ENCODE results near the gene BAZ1A.
"Not testable (repeated sequence)": the region's sequence is repeated elsewhere in the genome, so short reads cannot be mapped to it uniquely, and the experiment has no call there.

The BAZ1A gene

DNA sequence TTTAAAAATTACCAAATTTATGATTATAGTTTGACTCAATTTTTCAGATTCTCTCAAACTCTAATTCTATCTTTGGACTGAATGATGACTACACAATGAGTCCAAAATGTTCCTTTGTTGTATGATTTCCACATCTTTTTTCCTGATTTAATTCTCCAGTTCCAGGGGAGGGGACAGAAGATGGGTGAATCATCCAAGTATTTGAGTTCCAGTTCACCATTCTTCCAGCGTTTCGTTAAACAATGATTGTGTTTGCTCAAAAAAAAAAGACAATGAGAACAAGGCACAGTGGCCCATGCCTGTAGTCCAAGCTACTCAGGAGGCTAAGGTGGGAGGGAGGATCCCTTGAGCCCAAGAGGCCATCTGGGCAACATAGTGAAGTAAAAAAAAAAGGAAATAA, 23.8 kb downstream of the BAZ1A start:
- no peak for DNase-seq

DNA sequence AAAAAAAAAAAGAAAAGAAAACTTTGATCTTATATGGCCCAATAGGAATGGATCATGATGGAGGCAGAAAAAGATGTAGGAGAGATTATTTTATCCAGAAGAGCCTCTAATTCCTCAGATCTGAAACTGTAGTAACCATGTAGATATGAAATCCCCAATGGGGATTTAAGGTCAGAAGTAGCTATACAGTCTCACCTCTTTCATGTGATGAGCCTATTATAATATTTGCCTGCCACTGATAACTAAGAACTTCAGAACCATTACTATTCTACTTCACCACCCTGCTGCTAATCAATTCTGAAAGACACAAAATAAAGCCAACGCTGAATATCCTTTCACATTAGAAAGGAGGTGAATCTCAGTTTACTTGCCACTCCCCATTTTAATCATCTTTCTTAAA, 29.3 kb downstream of the BAZ1A start:
- no peak for DNase-seq

DNA sequence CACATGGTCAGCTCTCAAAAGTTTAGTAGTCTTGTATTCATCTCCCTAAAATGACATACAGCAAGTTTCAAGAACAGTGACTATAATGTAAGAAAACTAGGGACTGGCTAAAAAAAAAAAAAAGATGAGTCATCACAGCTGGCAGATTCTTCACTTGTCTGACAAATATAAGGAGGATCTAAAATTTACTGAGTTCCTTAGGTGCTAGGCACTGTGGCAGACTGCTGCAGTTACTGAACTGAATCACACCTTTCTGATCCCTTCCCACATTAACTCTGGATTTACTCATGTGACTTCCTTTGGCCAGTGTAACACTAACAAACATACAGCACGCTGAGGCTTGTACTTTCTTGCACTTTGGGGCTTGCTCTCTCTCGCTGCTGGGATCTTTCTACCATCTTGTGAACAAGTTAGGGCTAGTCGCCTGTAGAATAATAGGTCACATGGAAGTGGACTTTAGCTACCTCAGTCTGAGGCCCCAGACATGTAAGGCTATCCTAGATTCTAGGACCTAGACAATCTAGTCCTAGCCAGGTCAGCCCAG, 32.1 kb downstream of the BAZ1A start:
- DNase-seq, result no peak

DNA sequence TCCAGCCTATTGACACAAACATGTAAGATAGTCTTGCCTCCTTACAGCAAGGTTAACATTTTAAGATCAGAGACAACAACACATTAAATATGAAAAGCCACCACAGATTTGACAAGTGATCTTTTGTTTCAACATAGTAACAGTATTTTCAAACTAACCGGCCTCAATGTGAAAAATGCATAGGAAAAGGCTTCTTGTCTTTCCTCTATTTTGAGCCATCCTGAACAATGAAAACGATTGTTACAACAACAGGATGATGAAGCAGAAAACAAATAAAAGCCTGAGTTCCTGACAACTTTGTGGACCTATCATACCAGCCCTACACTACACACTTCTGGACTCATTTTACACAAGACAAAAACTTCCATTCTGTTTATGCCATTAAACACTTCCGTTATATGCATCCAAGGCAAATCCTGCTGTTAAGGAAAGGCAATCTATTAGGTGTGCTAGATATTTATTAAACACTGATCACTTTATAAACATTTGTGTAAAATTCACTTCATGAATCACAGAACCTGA, 37.3 kb downstream of the BAZ1A start:
- DNase-seq, result no peak

DNA sequence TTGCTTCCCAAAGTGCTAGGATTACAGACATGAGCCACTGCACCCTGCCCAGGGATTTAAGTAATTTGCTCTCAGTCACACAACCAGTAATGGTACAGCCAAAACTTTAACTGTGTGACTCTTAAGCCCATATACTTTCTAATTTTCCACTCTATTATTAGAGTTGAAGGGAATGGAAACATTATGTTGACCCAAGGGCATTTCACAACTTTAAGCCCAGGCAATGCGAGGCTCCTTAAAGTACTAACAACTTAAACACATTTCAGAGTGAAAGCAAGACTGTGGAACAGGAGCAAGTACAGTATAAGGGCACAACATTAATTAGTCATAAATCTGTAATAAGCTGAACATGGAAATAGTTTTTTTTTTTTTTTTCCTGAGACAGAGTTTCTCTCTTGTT, 39.8 kb downstream of the BAZ1A start:
- no peak for DNase-seq

DNA sequence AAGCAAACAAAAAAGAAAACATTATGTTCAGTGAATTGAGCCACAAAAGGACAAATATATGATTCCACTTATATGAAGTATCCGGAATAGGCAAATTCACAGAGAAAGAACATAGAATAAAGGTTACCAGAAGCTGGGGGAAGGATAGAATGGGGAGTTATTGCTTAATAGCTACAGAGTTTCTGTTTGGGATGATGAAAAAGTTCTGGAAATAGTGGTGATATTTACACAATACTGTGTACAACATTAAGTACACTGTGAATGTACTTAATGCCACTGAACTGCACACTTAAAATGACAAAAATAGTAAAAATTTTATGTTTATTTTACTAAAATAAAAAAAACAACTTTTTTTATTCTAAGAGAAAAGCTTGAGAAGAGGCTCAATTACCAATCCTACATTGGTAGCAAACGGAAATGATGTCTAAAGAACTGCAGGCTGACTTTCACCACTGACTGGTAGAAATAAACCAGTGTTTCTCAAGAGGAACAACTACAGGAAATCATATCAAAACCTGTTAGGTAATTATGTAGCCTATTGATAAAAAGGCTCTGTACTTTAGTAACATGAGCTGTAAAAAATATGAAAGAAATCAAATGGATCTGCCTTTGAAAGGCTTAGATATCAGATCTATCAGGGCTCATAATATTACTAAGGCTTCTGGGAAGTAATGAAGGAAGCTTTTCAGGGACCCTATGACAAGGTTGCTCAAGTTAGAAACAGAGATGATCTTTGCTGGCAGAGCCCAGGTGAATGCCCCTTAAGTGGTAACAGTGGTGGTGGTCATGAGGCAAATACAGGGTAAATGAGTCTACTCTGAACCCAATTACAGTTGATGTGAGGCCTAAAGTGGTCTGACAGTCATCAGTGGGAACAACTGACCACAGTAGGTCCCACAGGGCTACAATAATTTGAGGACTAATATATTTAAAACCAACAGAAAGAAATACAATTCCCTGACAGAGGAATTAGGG, 41.3 kb downstream of the BAZ1A start:
- DNase-seq, result no peak

DNA sequence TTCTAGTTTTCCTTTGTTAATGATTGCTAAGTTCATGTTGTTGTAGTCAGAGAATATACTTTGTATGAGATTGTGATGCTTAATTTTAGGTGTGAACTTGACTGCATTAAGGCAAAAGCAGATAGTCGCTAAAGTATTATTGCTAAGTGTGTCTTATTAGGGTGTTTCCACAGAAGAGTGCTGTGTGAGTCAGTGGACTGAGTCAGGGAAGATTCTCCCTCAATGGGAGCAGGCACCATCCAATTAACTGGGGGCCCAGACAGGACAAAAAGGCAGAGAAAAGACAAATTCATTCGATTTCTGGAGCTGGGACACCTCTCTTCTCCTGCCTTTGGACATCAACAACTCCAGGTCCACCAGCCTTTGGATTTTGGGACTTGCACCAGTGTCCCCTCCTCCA, 48.5 kb downstream of the BAZ1A start:
- no peak for DNase-seq

DNA sequence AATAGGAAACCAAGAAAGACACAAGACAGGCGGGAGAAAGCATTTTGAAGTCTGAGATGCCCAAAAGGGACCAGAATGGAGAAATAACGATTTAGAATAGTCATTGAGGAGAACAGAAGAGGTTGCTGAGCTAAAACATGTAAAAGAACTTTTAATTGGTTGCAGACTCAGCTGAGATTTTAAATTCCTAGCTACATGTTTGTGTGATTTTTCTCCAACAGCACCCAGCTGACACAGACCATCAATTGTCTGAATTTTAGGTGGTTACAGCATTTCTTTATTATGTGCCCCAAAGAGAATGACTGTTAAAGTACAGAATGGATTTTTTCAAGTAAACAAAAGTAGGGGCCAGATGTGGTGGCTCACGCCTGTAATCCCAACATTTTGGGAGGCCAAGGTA, 50.3 kb downstream of the BAZ1A start:
- no peak for DNase-seq

DNA sequence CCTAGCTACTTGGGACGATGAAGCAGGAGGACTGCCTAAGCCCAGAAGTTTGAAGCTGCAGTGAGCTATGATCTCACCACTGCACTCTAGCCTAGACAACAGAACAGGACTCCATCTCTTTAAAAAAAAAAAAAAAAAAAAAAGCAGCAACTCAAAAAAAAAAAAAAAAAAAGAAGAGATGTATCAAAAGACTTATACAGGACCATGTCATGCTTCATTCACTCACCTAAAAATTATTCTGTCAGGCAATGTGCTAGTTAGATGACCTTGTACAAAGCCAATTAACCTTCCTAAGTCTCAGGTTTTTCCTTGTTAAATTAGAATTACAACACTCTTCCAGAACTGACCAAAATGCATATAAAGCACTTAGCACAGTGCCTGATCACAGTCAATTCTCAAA, 50.9 kb downstream of the BAZ1A start:
- DNase-seq, result no peak

DNA sequence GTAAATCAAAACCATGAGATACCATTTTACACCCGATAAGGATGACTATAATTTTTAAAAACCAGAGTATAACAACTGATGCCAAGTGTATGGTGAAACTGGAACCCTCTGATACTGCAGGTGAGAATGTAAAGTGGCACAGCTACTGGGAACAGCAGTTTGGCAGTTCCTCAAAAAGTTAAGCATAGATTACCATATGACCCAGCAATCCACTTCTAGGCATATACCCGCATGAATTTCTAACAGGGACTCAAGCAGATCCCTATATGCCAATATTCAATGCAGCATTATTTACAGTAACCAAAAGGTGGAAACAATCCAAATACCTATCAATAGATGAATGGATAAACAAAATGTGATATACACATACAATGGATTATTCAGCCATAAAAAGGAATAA, 57.4 kb downstream of the BAZ1A start:
- DNase-seq, result no peak

DNA sequence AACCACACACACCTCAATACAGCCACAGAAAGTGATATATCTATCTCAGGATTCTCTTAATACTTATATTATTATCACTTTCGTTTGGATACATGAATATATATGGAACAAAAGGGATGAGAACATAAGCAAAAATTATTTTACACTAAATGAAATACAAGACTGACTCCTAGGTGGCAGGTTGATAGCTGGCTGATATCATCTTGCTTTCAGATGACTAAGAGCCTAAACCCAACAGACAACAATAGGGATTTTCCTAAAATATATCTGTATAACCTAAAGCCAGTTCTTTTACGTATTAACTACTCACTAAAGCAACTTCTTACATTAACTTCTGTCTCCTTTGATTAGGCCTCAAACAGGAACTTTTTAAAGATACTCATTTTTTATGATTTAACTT, 65.1 kb downstream of the BAZ1A start:
- DNase-seq, result no peak

DNA sequence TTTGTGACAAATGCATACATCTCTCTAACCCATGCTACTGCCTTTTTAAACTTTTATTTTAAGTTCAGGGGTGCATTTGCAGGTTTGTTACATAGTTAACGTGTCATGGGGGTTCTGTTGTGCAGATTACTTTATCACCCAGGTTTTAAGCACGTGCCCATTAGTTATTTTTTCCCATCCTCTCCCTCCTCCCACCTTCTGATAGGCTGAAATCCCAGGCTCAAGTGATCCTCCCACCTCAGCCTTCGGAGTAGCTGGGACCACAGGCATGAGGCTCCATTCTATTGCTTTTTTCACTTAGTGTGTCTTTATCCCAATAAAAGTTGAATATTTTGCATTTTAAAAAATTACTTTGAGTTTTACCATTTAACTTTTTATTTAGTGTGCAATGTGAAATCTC, 68.9 kb downstream of the BAZ1A start:
- no peak for DNase-seq

DNA sequence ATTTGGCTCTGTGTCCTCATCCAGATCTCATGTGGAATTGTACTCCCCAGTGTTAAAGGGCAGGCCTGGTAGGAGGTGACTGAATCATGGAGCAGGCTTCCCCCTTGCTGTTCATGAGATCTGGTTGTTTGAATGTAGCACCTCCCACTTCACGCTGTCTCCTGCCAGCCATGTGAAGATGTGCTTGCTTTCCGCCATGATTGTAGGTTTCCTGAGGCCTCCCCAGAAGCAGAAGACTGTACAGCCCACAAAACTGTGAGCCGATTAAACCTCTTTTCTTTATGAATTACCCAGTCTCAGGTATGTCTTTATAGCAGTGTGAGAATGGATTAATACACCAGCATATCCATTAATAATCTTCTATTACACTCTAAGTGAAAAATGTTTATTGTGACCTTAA, 70.2 kb downstream of the BAZ1A start:
- DNase-seq, result no peak

DNA sequence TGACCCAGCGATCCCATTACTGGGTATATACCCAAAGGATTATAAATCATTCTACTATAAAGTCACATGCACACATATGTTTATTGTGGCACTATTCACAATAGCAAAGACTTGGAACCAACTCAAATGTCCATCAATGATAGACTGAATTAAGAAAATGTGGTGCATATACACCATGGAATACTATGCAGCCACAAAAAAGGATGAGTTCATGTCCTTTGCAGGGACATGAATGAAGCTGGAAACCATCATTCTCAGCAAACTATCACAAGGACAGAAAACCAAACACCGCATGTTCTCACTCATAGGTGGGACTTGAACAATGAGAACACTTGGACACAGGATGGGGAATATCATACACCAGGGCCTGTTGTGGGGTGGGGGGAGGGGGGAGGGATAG, 76.3 kb downstream of the BAZ1A start:
- not testable (repeated sequence) for DNase-seq

DNA sequence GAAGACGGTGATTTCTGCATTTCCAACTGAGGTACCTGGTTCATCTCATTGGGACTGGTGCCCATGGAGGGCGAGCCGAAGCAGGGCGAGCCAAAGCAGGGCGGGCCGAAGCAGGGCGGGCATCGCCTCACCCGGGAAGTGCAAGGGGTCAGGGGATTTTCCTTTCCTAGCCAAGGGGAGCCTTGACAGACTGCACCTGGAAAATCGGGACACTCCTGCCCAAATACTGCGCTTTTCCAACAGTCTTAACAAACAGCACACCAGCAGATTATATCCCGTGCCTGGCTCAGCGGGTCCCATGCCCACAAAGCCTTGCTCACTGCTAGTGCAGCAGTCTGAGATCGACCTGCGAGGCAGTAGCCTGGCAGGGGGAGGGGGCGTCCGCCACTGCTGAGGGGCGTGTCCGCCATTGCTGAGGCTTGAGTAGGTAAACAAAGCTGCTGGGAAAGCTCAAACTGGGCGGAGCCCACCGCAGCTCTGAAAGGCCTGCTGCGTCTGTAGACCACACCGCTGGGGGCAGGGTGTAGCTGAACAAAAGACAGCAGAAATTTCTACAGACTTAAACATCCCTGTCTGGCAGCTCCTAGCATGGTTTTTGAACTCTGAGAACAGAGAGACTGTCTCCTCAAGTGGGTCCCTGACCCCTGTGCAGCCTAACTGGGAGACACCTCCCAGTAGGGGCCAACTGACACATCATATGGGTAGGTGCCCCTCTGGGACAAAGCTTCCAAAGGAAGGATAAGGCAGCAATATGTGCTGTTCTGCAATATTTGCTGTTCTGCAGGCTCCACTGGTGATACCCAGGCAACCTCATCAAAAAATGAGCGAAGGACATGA, 77.2 kb downstream of the BAZ1A start:
- no peak for DNase-seq

DNA sequence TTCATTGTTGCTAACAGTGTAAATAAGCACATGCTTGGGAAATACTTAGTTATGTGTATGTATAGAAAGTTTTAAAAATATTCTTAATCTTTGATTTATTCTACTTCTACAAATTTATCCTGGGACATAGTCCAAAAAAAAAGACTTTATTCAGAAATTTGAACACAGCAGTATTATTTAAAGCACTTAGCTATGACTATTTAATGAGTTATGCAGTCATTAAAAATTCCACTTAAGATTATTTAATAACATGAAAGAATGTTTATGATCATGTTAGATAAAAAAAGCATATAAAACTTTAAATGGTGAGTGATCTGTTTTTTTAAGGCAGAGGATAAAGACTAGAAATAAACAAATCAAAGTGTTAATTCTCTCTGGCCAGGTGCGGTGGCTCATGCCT, 78.3 kb downstream of the BAZ1A start:
- no peak for DNase-seq

DNA sequence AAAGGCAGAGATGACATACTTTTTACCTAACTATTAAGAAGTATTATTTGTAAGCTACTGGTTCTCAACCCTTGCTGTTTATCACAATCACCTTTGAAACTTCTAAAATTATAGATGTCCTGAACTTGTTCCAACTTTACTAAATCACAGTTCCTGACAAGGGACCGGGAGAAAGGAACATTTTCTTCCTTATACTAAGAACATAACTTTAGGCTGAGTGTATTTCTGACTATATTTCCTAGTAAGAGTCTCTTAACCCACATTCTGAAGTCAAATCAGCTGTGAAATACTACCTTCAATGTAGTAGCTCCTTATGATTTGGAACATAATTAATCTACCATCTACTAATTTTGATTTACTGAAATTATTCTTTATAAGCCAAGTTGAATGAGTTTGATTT, 80.2 kb downstream of the BAZ1A start:
- DNase-seq, result no peak

DNA sequence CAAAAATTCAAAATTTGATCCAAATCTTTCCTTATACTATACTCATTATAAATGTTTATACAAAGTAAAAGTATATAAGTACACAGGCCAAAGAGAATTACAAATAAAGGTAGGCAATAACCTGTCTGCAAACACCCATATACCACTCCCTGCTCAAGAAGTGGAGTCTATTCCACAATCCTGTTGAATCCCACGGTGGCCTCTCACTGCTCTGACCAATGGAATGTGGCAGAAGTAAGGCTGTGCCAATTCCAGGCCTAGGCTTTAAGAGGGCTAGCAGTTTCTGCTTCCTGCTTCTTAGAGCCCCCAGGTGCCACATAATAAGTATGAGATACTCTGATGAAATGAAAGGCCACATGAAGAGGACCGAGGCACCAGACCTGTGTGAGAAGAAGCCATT, 80.9 kb downstream of the BAZ1A start:
- DNase-seq, result no peak

DNA sequence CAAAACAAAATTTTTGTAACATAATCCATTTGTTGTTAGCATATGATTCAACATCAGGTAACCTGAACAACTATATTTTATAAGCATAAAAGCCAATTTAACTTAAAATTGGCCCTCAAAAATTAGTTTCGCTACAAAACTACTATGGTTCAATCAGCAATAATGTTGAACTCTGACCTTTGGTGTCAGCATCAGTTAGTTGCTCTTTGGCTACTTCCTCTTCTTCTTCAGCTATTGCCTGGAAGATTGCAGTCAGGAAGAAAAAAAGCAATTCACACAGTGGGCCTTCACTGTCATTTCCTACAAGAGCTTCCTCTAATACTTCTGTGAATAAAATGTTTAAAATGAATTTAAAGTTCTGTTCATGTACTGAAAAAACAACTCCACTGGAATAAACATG, 82.6 kb downstream of the BAZ1A start:
- no peak for DNase-seq

DNA sequence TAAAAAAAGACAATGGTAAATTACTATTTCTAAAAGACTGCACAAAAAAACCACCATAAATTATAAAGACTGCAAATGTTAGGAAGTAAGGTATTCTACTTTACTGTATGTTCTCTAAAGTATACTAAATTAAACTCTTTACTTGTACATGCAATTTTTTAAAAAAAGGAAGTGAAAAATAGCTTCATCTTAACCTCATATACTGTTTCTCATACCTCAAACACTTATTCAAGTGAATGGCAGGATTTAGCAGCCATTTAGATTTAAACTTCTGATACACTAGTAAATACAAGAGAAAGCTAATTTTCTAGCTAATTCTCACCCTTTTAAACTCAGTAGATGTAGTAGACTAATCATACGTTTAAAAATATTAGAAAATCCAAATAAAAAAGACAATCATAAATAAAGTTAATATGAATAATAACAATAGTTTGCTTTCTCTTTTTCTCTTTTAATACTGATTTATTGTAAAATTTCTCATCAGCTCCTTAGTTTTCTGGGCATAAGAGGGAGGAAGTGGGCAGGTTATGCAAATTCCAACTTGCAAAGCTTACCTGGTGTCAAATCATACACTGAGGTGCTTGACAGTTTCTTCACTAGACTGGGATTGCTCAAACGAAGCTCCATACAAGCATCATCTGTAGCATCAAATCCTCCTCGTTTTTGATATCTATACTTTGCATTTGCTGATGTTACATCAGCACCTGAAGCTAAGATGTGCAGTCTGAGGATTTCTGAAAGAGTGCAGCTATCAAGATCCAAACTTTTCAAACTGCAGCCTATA, 89.7 kb downstream of the BAZ1A start:
- no peak for DNase-seq

DNA sequence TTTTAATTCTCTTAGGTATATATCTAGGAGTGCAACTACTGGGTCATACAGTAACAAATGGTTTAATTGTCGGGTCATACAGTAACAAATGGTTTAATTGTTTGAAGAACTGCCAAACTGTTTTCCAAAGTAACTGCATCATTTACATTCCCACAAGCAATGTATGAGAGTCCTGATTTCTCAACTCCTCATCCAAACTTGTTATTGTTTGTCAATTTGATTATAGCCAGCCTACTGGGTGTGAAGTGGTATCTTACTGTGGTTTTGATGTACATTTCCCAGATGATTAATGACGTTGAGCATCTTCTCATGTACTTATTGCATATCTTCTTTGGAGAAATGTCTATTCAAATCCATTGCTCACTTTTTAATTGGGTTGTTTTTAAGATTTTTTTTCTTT, 93.1 kb downstream of the BAZ1A start:
- no peak for DNase-seq

DNA sequence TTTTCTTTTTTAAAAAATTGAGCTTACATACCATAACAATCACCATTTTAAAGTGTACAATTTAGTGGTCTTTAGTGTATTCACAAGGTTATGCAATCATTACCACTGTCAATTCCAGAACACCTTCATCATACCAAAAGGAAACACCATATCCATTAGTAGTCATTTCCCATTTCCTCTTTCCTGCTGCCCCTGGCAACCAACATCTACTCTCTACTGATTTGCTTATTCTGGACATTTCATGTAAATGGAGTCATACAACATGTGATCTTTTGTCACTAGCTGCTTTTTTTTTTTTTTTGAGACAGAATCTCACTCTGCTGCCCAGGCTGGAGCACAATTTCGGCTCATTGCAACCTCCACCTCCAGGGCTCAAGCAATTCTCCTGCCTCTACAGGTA, 93.9 kb downstream of the BAZ1A start:
- DNase-seq, result no peak

DNA sequence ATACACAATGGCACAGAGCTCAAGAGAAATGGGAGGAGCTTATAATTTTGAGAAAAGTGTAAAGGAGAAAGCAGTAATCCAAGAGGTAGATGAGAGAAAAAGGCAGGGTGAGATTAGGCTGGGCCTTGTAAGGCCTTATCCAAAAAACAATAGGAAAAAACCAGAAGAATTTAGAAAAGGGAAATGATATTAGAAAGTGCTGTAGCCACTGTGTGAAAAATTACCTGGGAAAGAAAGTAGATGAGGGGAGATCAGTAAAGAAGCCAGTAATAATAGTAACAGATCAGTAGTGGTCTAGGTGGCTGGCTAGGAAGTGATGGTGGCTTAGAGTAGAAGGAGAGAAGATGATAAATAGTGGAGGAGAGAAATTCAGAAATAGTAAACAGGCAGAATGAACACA, 94.5 kb downstream of the BAZ1A start:
- no peak for DNase-seq

Measured in CD4-positive, alpha-beta T cell treated with Interleukin-17A for 4 hours (primary cell).